Erythroblast (primary cell): Measurements from ENCODE around the gene CACNA1B.

Source experiments
- DNase-seq, 2 experiments: peaks; one replicate each; lab custom pipeline; 2025; lab: John Stamatoyannopoulos, UW
- GATA1 ChIP-seq: IDR thresholded peaks from 2 replicates; pipeline ENCODE4 v1.6.1; 2011; ENCODE audit warnings: low read depth, mild to moderate bottlenecking, control low read depth, low read length, moderate library complexity
- POLR2A ChIP-seq: IDR thresholded peaks from 2 replicates; pipeline ENCODE4 v1.6.1; 2011; ENCODE audit warnings: mild to moderate bottlenecking, low read length

Gene CACNA1B

DNA sequence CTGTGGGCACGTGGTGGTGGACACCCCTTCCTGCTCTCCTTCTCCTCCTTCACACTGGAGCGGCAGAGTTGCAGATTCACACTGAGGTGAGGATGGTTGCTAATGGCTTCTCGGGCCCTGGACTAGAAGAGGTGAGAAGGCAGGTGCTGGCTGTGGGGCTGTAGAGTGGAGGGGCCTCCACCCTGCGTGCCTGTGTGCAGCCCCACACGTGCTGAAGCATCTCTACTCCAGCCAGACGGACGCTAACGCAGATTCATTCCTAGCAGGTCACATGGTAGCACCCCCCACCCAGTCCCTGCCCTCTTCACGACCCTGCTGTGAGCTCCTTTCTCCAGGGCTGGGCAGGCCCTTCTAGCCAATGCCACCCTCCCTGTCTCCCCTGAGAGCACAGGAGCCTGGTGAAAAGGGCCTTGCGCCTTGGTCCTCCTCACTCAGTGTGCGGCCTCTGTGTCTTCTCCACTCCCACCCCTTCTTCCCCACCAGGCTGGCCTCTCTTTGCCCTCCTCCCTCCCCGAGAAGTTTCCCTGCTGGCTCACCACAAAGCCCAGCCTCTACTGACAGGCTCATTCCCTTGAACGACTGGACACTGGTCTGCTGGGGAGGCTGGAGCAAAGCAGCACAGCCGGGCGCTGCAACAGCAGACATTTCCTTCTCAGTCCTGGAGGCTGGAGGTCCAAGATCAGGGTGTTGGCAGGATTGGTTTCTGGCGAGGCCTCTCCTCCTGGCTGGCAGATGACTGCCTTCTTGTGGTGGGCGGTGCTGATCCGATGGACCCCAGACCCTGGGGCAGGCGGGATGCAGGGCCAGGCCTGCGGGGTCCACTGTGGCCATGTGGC lies 14.2 kb downstream of the CACNA1B start:
- DNase-seq: no peak
- no peak for TF ChIP-seq POLR2A

DNA sequence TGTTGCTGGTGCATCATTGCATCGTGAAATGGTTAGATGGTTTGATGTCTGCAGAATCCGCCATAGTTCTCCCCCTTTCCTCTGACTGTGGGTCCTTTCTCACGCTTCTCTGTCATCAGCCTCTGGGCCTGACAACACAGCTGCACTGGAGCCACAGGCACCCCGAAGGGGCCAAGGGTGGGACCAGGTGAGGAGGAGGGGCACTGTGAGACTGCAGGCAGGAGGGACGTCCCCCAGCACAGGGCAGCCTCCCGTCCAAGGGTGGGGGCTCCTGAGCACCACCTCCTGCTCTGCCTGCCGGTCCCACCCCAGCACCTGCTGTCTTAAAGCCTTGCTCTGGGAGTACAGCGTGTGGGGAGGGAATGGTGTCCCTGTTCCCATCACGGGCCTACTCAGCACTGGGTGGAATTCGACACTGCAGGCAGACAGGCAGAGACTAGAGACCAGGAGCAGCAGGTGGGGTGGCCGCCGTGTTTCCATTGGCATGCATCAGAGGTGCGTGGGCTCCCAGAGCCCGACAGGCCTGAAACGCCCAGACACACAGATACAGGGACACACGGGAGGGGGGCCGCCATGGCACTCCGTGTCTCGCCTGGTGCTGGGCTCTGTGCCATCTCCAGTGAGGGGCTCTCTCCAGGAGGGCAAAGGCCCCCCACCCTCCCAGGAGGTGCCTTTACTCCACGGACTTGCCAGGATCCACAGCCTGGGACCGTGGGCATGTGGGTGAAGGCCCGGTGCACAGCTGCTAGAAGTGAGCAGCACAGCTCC lies 15.0 kb downstream of the CACNA1B start:
- no peak for TF ChIP-seq POLR2A
- no peak for TF ChIP-seq GATA1
- no peak for DNase-seq

DNA sequence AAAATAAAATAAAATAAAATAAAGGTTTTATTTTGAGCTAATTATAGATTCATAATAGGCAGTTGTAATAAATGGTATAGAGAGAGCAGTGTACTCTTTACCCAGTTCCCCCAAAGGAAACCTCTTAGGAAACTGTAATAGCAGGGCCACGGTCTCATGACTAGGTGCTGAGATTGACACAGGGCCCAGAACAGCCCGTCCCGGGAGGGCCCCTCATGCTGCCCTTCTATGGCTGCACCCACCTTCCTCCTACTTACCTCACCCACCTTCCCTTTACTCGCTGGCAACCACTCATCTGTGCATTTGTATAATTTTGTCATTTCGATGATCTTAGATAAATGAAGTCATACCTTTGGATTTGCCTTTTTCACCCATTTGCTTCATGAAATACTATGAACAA lies 16.1 kb downstream of the CACNA1B start:
- no peak for DNase-seq
- TF ChIP-seq GATA1: no peak
- TF ChIP-seq POLR2A: no peak

DNA sequence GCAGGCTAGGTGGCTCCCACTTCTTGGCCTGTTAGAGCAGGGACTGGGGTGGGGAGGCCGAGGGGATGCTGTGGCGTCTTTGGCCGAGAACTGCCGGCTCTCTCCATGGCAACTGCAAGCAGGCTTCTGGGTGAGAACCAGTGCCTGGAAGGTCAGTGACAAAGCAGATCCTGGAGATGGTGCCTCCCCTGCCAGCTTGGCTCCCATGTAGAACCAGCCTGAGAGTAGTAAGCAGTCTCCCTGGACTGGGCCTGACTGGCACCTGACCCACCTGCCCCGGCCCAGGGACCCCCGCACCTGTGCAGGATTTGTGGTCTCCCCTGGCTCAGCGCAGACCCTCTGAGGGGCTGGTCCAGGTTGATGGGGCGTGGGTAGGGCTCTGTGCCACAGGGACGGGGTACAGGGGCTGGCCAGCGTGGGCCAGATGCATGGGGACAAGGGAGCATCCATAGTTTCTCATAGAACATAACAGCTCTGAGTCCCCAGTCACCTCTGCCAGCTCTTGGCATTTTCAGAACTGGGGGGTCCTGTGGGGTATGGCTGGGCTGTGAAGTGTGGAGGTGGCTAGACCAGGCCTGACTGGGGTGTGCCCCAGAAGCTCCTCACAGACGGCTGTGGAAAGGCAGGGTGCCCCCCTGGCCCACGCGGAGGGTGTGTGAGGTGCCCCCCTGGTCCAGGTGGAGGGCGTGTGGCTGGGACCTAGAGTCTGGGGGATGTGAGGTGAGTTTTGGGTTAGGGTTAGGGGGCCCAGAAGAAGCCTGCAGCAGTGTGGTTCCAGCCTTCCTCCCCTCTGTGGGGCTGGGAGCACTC lies 22.2 kb downstream of the CACNA1B start:
- TF ChIP-seq POLR2A: no peak
- TF ChIP-seq GATA1: no peak
- no peak for DNase-seq

DNA sequence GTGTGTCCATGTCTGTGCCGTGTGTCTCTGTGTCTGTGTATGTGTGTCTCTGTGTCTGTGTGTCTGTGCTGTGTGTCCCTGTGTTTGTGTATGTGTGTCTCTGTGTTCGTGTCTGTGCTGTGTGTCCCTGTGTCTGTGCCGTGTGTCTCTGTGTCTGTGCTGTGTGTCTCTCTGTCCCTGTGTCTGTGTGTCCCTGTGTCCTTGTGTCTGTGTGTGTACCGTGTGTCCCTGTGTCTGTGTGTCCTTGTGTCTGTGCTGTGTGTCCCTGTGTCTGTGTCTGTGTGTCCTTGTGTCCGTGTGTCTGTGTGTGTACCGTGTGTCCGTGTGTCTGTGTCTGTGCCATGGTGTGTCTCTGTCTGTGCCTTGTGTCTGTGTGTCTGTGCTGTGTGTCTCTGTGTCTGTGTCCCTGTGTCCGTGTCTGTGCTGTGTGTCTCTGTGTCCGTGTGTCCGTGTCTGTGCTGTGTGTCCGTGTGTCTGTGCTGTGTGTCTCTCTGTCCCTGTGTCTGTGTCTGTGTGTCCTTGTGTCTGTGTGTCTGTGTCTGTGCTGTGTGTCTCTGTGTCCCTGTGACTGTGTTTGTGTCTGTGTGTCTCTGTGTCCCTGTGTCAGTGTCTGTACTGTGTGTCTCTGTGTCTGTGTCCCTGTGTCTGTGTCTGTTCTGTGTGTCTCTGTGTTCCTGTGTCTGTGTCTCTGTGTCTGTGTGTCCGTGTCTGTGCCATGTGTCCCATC lies 23.2 kb downstream of the CACNA1B start:
- DNase-seq: no peak
- TF ChIP-seq GATA1 (no peak), POLR2A (no peak)

DNA sequence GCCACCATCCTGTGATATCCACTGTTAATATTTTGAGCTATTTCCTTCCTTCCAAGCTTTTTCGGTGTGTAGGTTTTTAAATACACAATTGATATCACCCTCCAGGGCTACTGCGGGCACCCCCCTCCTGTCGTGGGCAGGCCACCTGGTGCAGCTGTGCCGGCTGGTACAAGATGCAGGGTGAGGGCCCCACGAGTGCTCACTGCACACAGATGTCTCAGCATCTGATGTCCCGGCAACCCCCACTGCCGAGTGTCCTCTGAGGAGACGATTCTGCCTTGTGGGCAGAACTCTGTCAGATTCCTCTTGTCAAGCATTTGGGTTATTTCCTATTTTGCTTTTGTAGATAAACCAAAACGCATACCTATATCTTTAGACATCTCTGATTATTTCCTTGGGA lies 25.1 kb downstream of the CACNA1B start:
- TF ChIP-seq POLR2A (no peak), GATA1 (no peak)
- no peak for DNase-seq

DNA sequence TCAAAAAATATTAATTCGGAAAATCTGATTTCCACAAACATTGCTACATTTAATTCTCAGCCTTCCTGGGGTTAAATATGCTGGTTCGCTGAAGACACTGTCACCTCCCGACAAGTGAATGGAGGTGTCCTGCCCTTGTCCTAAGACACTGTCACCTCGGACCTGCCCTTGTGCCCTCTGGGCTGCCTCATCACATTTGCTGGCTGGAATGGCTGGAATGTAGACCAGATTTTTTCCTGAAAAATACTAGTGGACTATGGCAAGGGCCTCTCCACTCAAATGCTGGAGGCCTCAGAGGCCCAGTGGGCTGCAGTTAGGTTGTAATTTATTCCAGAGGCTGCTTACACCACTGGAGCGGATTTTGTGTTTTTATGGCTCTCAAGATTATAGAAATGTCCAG lies 28.2 kb downstream of the CACNA1B start:
- DNase-seq: no peak
- TF ChIP-seq GATA1: no peak
- TF ChIP-seq POLR2A: no peak

DNA sequence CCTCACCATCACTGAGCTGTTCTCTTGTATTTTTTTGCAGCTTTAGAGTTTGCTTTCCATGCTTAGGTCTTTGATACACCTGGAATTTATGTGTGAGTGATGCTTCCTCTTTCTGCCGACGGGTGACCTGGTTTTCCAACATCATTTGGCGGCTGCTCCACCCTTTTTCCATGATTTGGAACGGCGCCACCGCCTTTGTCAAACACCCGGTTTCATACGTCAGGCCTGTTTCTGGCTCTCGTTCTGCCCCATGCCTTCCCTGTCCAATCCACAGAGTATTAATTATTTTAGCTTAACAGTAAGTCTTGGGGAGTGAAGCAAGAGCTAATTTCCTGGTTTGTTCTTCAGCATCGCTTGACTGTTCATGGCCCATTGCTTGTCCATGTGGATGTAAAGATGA lies 30.2 kb downstream of the CACNA1B start:
- DNase-seq: no peak
- TF ChIP-seq GATA1: no peak
- no peak for TF ChIP-seq POLR2A

DNA sequence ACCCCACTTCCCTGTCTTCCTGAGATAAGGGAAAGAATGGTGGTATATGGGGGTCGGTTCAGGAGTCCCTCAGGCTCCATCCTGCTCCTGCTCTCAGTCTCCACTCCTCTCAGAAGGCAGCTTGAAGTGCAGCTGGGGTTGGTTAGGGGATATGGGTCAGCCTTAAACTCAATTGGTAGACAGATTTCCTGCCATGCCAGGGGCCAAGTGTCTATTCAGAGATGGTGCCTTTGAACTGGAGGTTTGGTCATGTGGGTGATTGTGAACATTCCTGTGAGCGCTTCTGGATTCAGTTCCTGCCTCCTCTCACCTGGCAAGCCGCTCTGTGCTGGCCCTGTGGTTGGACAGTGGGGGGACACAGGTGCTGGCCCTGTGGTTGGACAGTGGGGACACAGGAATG lies 35.1 kb downstream of the CACNA1B start:
- DNase-seq: no peak
- TF ChIP-seq POLR2A (no peak), GATA1 (no peak)

DNA sequence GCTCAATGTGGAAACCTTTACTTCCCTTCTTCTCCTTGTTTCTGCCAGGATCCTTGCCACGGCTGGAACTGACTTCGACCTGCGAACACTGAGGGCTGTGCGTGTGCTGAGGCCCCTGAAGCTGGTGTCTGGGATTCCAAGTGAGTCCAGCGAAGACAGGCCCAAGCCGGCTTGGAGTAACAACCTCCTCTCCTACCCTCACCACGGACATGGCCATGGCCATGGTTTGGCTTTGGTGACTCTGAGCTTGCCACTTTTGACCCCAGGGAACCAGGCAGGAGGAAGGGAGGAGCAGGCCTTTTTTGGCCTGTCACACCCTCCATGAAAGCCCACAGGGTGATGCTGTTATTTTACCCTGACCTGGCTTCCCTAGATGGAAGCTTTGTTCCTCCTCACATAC lies 35.5 kb downstream of the CACNA1B start:
- TF ChIP-seq GATA1 (no peak), POLR2A (no peak)
- no peak for DNase-seq

DNA sequence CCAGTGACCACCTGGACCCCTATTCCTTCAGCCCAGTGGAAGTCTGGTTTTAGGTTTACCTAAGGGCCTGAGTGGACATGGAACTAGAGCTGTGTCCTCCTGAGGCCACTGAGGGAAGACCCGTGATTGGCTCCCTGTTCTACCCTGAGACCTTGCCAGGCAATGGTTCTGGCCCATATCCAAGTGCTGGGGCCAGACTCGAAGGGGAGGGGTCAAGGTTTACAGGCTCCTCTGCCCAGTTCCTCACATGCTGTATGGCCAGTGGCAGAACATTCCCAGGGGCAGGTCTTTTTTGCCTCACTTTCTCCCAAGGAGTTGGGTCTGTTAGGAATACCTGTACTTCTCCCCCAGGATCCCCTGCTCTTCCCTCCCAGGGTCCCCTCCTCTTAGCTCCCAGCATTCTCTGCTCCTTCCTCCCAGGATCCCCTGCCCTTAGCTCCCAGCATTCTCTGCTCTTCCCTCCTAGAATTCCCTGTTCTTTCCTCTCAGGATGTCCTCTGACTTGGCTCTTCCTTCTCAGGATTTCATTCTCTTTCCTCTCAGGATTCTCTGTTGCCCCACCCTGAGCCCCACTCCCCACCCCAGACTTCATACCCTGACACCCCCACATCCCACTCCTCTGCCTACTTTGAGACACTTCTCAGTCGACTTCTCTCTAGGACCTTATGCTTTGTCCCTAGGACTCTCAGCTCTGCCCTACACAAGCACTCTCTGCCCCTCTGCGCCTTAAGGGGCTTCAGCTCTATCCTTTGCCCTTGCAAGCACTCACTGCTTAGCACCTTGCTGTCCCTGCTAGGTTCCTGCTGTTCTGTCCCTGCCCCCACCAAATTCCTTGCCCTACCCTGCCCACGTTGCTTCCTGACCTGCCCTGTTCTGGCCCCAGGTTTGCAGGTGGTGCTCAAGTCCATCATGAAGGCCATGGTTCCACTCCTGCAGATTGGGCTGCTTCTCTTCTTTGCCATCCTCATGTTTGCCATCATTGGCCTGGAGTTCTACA lies 36.5 kb downstream of the CACNA1B start:
- no peak for TF ChIP-seq POLR2A
- no peak for TF ChIP-seq GATA1
- DNase-seq: no peak

DNA sequence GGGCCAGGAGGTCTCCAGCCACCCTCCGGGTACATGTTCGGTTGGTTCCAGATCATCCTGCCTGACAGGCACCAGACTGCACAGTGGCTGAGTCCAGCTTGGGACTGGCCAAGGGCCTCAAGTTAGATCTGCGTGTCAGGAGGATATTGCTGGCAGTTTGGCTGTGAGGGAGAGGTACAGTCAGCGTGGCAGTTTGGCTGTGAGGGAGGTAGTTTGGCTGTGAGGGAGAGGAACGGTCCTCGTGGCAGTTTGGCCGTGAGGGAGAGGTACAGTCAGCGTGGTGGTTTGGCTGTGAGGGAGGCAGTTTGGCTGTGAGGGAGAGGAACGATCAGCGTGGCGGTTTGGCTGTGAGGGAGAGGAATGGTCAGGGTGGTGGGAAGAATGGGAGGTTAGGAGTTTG lies 39.0 kb downstream of the CACNA1B start:
- no peak for TF ChIP-seq GATA1
- TF ChIP-seq POLR2A: no peak
- no peak for DNase-seq

DNA sequence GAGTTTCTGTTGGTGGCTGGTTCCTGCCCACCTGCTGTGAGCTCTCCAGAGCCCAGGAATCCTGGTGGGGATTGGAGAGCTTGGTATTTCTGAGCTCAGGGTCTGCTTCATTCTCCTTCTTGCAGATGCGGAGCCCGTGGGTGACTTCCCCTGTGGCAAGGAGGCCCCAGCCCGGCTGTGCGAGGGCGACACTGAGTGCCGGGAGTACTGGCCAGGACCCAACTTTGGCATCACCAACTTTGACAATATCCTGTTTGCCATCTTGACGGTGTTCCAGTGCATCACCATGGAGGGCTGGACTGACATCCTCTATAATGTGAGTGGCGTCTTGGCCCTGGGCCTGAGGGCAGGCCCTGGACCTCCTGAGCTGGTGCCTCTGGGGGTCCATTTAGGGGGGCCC lies 39.5 kb downstream of the CACNA1B start:
- no peak for TF ChIP-seq GATA1
- TF ChIP-seq POLR2A: no peak
- DNase-seq: no peak
